ENCODE data around the gene ST8SIA4.

GRCh38 chr5:100794844-100795243 is 108.2 kb downstream of the ST8SIA4 start:
- TF ChIP-seq POLR2AphosphoS5 (IDR thresholded peaks at IDR 0.05) (no peak), POLR2A (IDR thresholded peaks at IDR 0.05) (no peak)
- TF ChIP-seq, protein P1, sequence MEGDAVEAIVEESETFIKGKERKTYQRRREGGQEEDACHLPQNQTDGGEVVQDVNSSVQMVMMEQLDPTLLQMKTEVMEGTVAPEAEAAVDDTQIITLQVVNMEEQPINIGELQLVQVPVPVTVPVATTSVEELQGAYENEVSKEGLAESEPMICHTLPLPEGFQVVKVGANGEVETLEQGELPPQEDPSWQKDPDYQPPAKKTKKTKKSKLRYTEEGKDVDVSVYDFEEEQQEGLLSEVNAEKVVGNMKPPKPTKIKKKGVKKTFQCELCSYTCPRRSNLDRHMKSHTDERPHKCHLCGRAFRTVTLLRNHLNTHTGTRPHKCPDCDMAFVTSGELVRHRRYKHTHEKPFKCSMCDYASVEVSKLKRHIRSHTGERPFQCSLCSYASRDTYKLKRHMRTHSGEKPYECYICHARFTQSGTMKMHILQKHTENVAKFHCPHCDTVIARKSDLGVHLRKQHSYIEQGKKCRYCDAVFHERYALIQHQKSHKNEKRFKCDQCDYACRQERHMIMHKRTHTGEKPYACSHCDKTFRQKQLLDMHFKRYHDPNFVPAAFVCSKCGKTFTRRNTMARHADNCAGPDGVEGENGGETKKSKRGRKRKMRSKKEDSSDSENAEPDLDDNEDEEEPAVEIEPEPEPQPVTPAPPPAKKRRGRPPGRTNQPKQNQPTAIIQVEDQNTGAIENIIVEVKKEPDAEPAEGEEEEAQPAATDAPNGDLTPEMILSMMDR (IDR thresholded peaks at IDR 0.05), result no peak
